HCT116 (cell line): ENCODE measurements around the gene SOX6. TPM values are rescaled to one million over a fixed set of nuclear protein-coding genes. Genes with fewer than 3 reads are reported as not detected.

Experiments used
- ATAC-seq: fragments of 200-7000 bp; cut with Tn5 transposase; 2 replicates; pipeline ENCODE4 v1.9.1; 2020; ENCODE audit warnings: mild to moderate bottlenecking, moderate library complexity
- BruUV-seq: library from RNA; stranded (reverse); fragments of 400-500 nt; replicated peaks from 2 replicates; lab custom pipeline; 2021; lab: Mats Ljungman, UMichigan
- CTCF ChIA-PET: fragments of 300-600 bp; sonication (Branson Sonifier 250); formaldehyde crosslinking; loops from one replicate; lab custom pipeline; 2021; ENCODE audit warnings: antibody characterized with exemption; lab: Charles Lee
- POLR2A ChIA-PET: fragments of 300-600, 350-600 bp; sonication (Branson Sonifier 250); formaldehyde crosslinking; loops from one replicate; lab custom pipeline; 2021; ENCODE audit warnings: antibody characterized with exemption; lab: Charles Lee
- RAD21 ChIA-PET, 2 experiments: fragments of 300-600 bp; sonication (Branson Sonifier 250); formaldehyde crosslinking; loops; one replicate each; lab custom pipeline; 2023; ENCODE audit warnings: low total read pairs in 2 of 2; ENCODE audit not compliant: uncharacterized antibody in 2 of 2, unreplicated experiment in 2 of 2, low non-redundant PET in 1 of 2; lab: Charles Lee
- DNase-seq: peaks from one replicate; pipeline ENCODE4 v3.0.0-alpha.2; 2010; ENCODE audit warnings: low read depth, low spot score
- H2AFZ ChIP-seq: fragments of 200-600 bp; shearing (Covaris generic), sonication (generic); 2 replicates; pipeline ENCODE4 v1.6.1; 2017; ENCODE audit warnings: low read depth, mixed run types, mixed read lengths, antibody characterized with exemption, low read length; ENCODE audit not compliant: poor library complexity, severe bottlenecking
- H3K27ac ChIP-seq: 2 replicates; pipeline ENCODE4 v1.5.1; 2012; ENCODE audit warnings: low read depth, low read length
- H3K27me3 ChIP-seq: fragments of 200-600 bp; sonication (generic); 2 replicates; pipeline ENCODE4 v1.6.1; 2016; ENCODE audit warnings: mixed run types, low read length, mixed read lengths; ENCODE audit not compliant: insufficient read depth
- H3K36me3 ChIP-seq, 2 experiments: fragments of 200-500 bp in 1 of 2; fragments of 200-600 bp in 1 of 2; sonication (Bioruptor generic) in 1 of 2; sonication (generic) in 1 of 2; 2 replicates each; pipeline versions ENCODE4 v1.5.1 to v1.6.1; 2014 to 2016; ENCODE audit warnings: low read length in 2 of 2, inconsistent platforms in 1 of 2, mixed read lengths in 1 of 2, mixed run types in 1 of 2; ENCODE audit not compliant: insufficient read depth in 2 of 2, control insufficient read depth in 1 of 2
- H3K4me1 ChIP-seq, 2 experiments: fragments of 200-600 bp in 1 of 2; sonication (generic) in 1 of 2; 2 replicates each; pipeline versions ENCODE4 v1.5.1 to v1.6.1; 2012 to 2017; ENCODE audit warnings: low read length in 2 of 2, inconsistent platforms in 1 of 2, mild to moderate bottlenecking in 1 of 2, mixed read lengths in 1 of 2, mixed run types in 1 of 2, moderate library complexity in 1 of 2; ENCODE audit not compliant: insufficient read depth in 2 of 2, control insufficient read depth in 1 of 2
- H3K4me2 ChIP-seq: fragments of 200-600 bp; sonication (generic); 2 replicates; pipeline ENCODE4 v1.6.1; 2017; ENCODE audit warnings: mixed run types, low read length, mixed read lengths
- H3K4me3 ChIP-seq, 2 experiments: fragments of 200-600 bp in 1 of 2; sonication (generic) in 1 of 2; replicated peaks in 1 of 2; 2 replicates each; pipeline ENCODE4 v1.5.1; 2011 to 2016; ENCODE audit warnings: low read length in 2 of 2, control low read depth in 1 of 2, low read depth in 1 of 2, mild to moderate bottlenecking in 1 of 2, mixed read lengths in 1 of 2, mixed run types in 1 of 2
- H3K79me2 ChIP-seq: fragments of 200-600 bp; sonication (generic); 2 replicates; pipeline ENCODE4 v1.6.1; 2017; ENCODE audit warnings: mild to moderate bottlenecking, mixed run types, low read length, moderate library complexity, mixed read lengths; ENCODE audit not compliant: insufficient read depth
- H3K9ac ChIP-seq: fragments of 200-600 bp; sonication (generic); 2 replicates; pipeline ENCODE4 v1.6.1; 2016; ENCODE audit warnings: low read length, mixed read lengths
- H3K9me2 ChIP-seq: fragments of 200-600 bp; sonication (generic), shearing (Covaris generic); 2 replicates; pipeline ENCODE4 v1.6.1; 2017; ENCODE audit warnings: mixed run types, mild to moderate bottlenecking, moderate library complexity; ENCODE audit not compliant: insufficient read depth
- H3K9me3 ChIP-seq, 2 experiments: fragments of 200-500 bp in 1 of 2; fragments of 200-600 bp in 1 of 2; sonication (Bioruptor generic) in 1 of 2; sonication (generic) in 1 of 2; 2 replicates each; pipeline ENCODE4 v1.6.1; 2014 to 2017; ENCODE audit warnings: low read length in 2 of 2, mixed read lengths in 2 of 2, inconsistent platforms in 1 of 2, low read depth in 1 of 2, mild to moderate bottlenecking in 1 of 2, mixed run types in 1 of 2, moderate library complexity in 1 of 2; ENCODE audit not compliant: control insufficient read depth in 1 of 2, insufficient read depth in 1 of 2
- H4K20me1 ChIP-seq: fragments of 200-600 bp; sonication (generic), shearing (Covaris generic); 2 replicates; pipeline ENCODE4 v1.6.1; 2017; ENCODE audit warnings: mixed run types, mild to moderate bottlenecking, moderate library complexity; ENCODE audit not compliant: insufficient read depth
- CEBPB ChIP-seq: IDR thresholded peaks from 2 replicates; pipeline ENCODE4 v1.6.1; 2012; ENCODE audit warnings: low read depth
- FOSL1 ChIP-seq: IDR thresholded peaks from 2 replicates; pipeline ENCODE4 v1.6.1; 2012; ENCODE audit warnings: low read depth
- MAX ChIP-seq: IDR thresholded peaks from 2 replicates; pipeline ENCODE4 v1.6.1; 2012
- RAD21 ChIP-seq: IDR thresholded peaks from 2 replicates; pipeline ENCODE4 v1.6.1; 2012; ENCODE audit warnings: low read depth, mild to moderate bottlenecking
- SIN3A ChIP-seq: IDR thresholded peaks from 2 replicates; pipeline ENCODE4 v1.6.1; 2012; ENCODE audit warnings: low read depth
- YY1 ChIP-seq: IDR thresholded peaks from 2 replicates; pipeline ENCODE4 v1.6.1; 2011; ENCODE audit warnings: low read length, low read depth, moderate library complexity, mild to moderate bottlenecking; ENCODE audit not compliant: insufficient replicate concordance; ENCODE audit errors: extremely low read depth
- intact Hi-C: fragments of 100-400 bp; cut with micrococcal nuclease; formaldehyde crosslinking; loops from 2 replicates; pipeline ENCODE4 v1.10.0; 2022
- total RNA-seq: library from RNA; stranded (reverse); gene quantifications from one replicate; pipeline ENCODE4 v1.2.1, GENCODE V29; 2021; ENCODE audit not compliant: unreplicated experiment

The SOX6 gene
- total RNA-seq, 1 experiment from 2014 or later = 0.81 TPM

- RAD21 ChIA-PET = no interaction called here
- intact Hi-C loops = no loop called here
- no peak for ATAC-seq
- Histone ChIP-seq H3K9me3 (no peaks in the 10 kb centered on the region), H2AFZ (no peak overlapping the region), H3K4me2 (no peak overlapping the region), H3K27ac (no peak overlapping the region), H3K27me3 (0 out of 2 replicates have a peak, but pooled peaks cover 4% of the 10 kb centered on the region), H3K79me2 (no peaks in the 10 kb centered on the region), H3K4me3 (no peak overlapping the region), H4K20me1 (peaks cover 3% of the 10 kb centered on the region; the same call in 1 of the 2 replicates), H3K9ac (no peak overlapping the region), H3K9me2 (no peaks in the 10 kb centered on the region), H3K36me3 (no peaks in the 10 kb centered on the region), H3K4me1 (no peaks in the 10 kb centered on the region)
- CTCF ChIA-PET = no interaction called here
- POLR2A ChIA-PET = no interaction called here
- DNase-seq = no peak
- TF ChIP-seq YY1 (no peak), SIN3A (no peak), FOSL1 (no peak), RAD21 (no peak), CEBPB (no peak)
- BruUV-seq = no TSS peak
These were observed 38.0 kb downstream of the SOX6 start for GRCh38 chr11:16318320-16318719.

GRCh38 chr11:16317712-16318111 is 38.6 kb downstream of the SOX6 start:
- no peak overlapping the region for H2AFZ ChIP-seq
- DNase-seq (no peak), ATAC-seq (no peak)
- 0 out of 2 replicates have a peak, but pooled peaks cover 4% of the 10 kb centered on the region for H3K27me3 ChIP-seq
- intact Hi-C loops = no loop called here
- RAD21 ChIA-PET = no interaction called here
- H3K4me1 ChIP-seq = no peaks in the 10 kb centered on the region
- no peak overlapping the region for H3K27ac ChIP-seq
- POLR2A ChIA-PET = no interaction called here
- TF ChIP-seq MAX = no peak
- H4K20me1 ChIP-seq = peaks cover 3% of the 10 kb centered on the region; the same call in 1 of the 2 replicates
- no peaks in the 10 kb centered on the region for H3K36me3 ChIP-seq
- H3K4me2 ChIP-seq = no peak overlapping the region
- no peaks in the 10 kb centered on the region for H3K9me3 ChIP-seq
- H3K79me2 ChIP-seq = no peaks in the 10 kb centered on the region
- H3K9ac ChIP-seq = no peak overlapping the region
- H3K9me2 ChIP-seq = no peaks in the 10 kb centered on the region
- H3K4me3 ChIP-seq = no peak overlapping the region
- CTCF ChIA-PET = no interaction called here
- BruUV-seq = no TSS peak
